ENCODE results near the gene TENM4.

The TENM4 gene

GRCh38 chr11:79076526-79077115, 364.2 kb downstream of the TENM4 start:
- Histone ChIP-seq H3K27me3 (ENCODE audit: control insufficient read depth, insufficient read depth, low read length) (no peaks in the 10 kb centered on the region), H3K9me3 (ENCODE audit: control insufficient read depth, insufficient read depth, low read length) (no peaks in the 10 kb centered on the region), H3K4me1 (ENCODE audit: control insufficient read depth, insufficient read depth, low read length) (peaks cover 6% of the 10 kb centered on the region), H3K4me3 (ENCODE audit: low read depth, low read length) (no peak overlapping the region), H3K9ac (ENCODE audit: low read depth, low read length) (no peak overlapping the region), H3K36me3 (ENCODE audit: control insufficient read depth, insufficient read depth, low read length) (no peaks in the 10 kb centered on the region)

GRCh38 chr11:79074547-79074946, 366.3 kb downstream of the TENM4 start:
- H3K4me1 ChIP-seq (ENCODE audit: control insufficient read depth, insufficient read depth, low read length) = peaks cover 6% of the 10 kb centered on the region
- no peaks in the 10 kb centered on the region for H3K27me3 ChIP-seq (ENCODE audit: control insufficient read depth, insufficient read depth, low read length)
- no peak overlapping the region for H3K4me3 ChIP-seq (ENCODE audit: low read depth, low read length)
- no peaks in the 10 kb centered on the region for H3K36me3 ChIP-seq (ENCODE audit: control insufficient read depth, insufficient read depth, low read length)
- no peaks in the 10 kb centered on the region for H3K9me3 ChIP-seq (ENCODE audit: control insufficient read depth, insufficient read depth, low read length)
- H3K9ac ChIP-seq (ENCODE audit: low read depth, low read length) = no peak overlapping the region

GRCh38 chr11:79071190-79071589, 369.6 kb downstream of the TENM4 start:
- Histone ChIP-seq H3K9me3 (ENCODE audit: control insufficient read depth, insufficient read depth, low read length) (no peaks in the 10 kb centered on the region), H3K36me3 (ENCODE audit: control insufficient read depth, insufficient read depth, low read length) (no peaks in the 10 kb centered on the region), H3K4me3 (ENCODE audit: low read depth, low read length) (no peak overlapping the region)

GRCh38 chr11:79070518-79070917, 370.3 kb downstream of the TENM4 start:
- Histone ChIP-seq H3K9ac (ENCODE audit: low read depth, low read length) (no peak overlapping the region), H3K27me3 (ENCODE audit: control insufficient read depth, insufficient read depth, low read length) (no peaks in the 10 kb centered on the region), H3K36me3 (ENCODE audit: control insufficient read depth, insufficient read depth, low read length) (no peaks in the 10 kb centered on the region), H3K4me1 (ENCODE audit: control insufficient read depth, insufficient read depth, low read length) (peaks cover 6% of the 10 kb centered on the region), H3K4me3 (ENCODE audit: low read depth, low read length) (no peak overlapping the region), H3K9me3 (ENCODE audit: control insufficient read depth, insufficient read depth, low read length) (no peaks in the 10 kb centered on the region)

More at GRCh38 chr11:79071190-79071589, 369.6 kb downstream of the TENM4 start:
- H3K4me1 ChIP-seq (ENCODE audit: control insufficient read depth, insufficient read depth, low read length) = peaks cover 6% of the 10 kb centered on the region
- no peaks in the 10 kb centered on the region for H3K27me3 ChIP-seq (ENCODE audit: control insufficient read depth, insufficient read depth, low read length)
- no peak overlapping the region for H3K9ac ChIP-seq (ENCODE audit: low read depth, low read length)

- Histone ChIP-seq H3K4me1 (ENCODE audit: control insufficient read depth, insufficient read depth, low read length) (peaks cover 4% of the 10 kb centered on the region), H3K36me3 (ENCODE audit: control insufficient read depth, insufficient read depth, low read length) (no peaks in the 10 kb centered on the region), H3K4me3 (ENCODE audit: low read depth, low read length) (no peak overlapping the region), H3K9me3 (ENCODE audit: control insufficient read depth, insufficient read depth, low read length) (no peaks in the 10 kb centered on the region), H3K9ac (ENCODE audit: low read depth, low read length) (no peak overlapping the region), H3K27me3 (ENCODE audit: control insufficient read depth, insufficient read depth, low read length) (no peaks in the 10 kb centered on the region)
Observed at GRCh38 chr11:79069504-79069903, 371.3 kb downstream of the TENM4 start.

GRCh38 chr11:79068356-79068755, 372.5 kb downstream of the TENM4 start:
- Histone ChIP-seq H3K9me3 (ENCODE audit: control insufficient read depth, insufficient read depth, low read length) (no peaks in the 10 kb centered on the region), H3K4me1 (ENCODE audit: control insufficient read depth, insufficient read depth, low read length) (peaks cover 3% of the 10 kb centered on the region), H3K27me3 (ENCODE audit: control insufficient read depth, insufficient read depth, low read length) (no peaks in the 10 kb centered on the region), H3K9ac (ENCODE audit: low read depth, low read length) (no peak overlapping the region), H3K36me3 (ENCODE audit: control insufficient read depth, insufficient read depth, low read length) (no peaks in the 10 kb centered on the region), H3K4me3 (ENCODE audit: low read depth, low read length) (no peak overlapping the region)

GRCh38 chr11:79067352-79067679, 373.5 kb downstream of the TENM4 start:
- no peaks in the 10 kb centered on the region for H3K36me3 ChIP-seq (ENCODE audit: control insufficient read depth, insufficient read depth, low read length)
- peak overlapping the region; percentile 5 for H3K4me3 ChIP-seq (ENCODE audit: low read depth, low read length)
- H3K27me3 ChIP-seq (ENCODE audit: control insufficient read depth, insufficient read depth, low read length) = no peaks in the 10 kb centered on the region
- no peak overlapping the region for H3K9ac ChIP-seq (ENCODE audit: low read depth, low read length)
- no peaks in the 10 kb centered on the region for H3K4me1 ChIP-seq (ENCODE audit: control insufficient read depth, insufficient read depth, low read length)
- no peaks in the 10 kb centered on the region for H3K9me3 ChIP-seq (ENCODE audit: control insufficient read depth, insufficient read depth, low read length)

- Histone ChIP-seq H3K4me3 (ENCODE audit: low read depth, low read length) (peak overlapping the region; percentile 5), H3K9ac (ENCODE audit: low read depth, low read length) (no peak overlapping the region), H3K4me1 (ENCODE audit: control insufficient read depth, insufficient read depth, low read length) (no peaks in the 10 kb centered on the region), H3K27me3 (ENCODE audit: control insufficient read depth, insufficient read depth, low read length) (no peaks in the 10 kb centered on the region), H3K36me3 (ENCODE audit: control insufficient read depth, insufficient read depth, low read length) (no peaks in the 10 kb centered on the region), H3K9me3 (ENCODE audit: control insufficient read depth, insufficient read depth, low read length) (no peaks in the 10 kb centered on the region)
Observed at GRCh38 chr11:79066456-79067351, 374.1 kb downstream of the TENM4 start.

GRCh38 chr11:79062814-79063762, 377.7 kb downstream of the TENM4 start:
- Histone ChIP-seq H3K9me3 (ENCODE audit: control insufficient read depth, insufficient read depth, low read length) (no peaks in the 10 kb centered on the region), H3K27me3 (ENCODE audit: control insufficient read depth, insufficient read depth, low read length) (no peaks in the 10 kb centered on the region), H3K36me3 (ENCODE audit: control insufficient read depth, insufficient read depth, low read length) (no peaks in the 10 kb centered on the region), H3K4me1 (ENCODE audit: control insufficient read depth, insufficient read depth, low read length) (no peaks in the 10 kb centered on the region), H3K9ac (ENCODE audit: low read depth, low read length) (no peak overlapping the region), H3K4me3 (ENCODE audit: low read depth, low read length) (no peak overlapping the region)

- Histone ChIP-seq H3K27me3 (ENCODE audit: control insufficient read depth, insufficient read depth, low read length) (no peaks in the 10 kb centered on the region), H3K9ac (ENCODE audit: low read depth, low read length) (no peak overlapping the region), H3K36me3 (ENCODE audit: control insufficient read depth, insufficient read depth, low read length) (no peaks in the 10 kb centered on the region), H3K4me1 (ENCODE audit: control insufficient read depth, insufficient read depth, low read length) (no peaks in the 10 kb centered on the region), H3K9me3 (ENCODE audit: control insufficient read depth, insufficient read depth, low read length) (no peaks in the 10 kb centered on the region), H3K4me3 (ENCODE audit: low read depth, low read length) (no peak overlapping the region)
Observed at GRCh38 chr11:79060081-79060953, 380.5 kb downstream of the TENM4 start.

- no peaks in the 10 kb centered on the region for H3K27me3 ChIP-seq (ENCODE audit: control insufficient read depth, insufficient read depth, low read length)
- H3K4me1 ChIP-seq (ENCODE audit: control insufficient read depth, insufficient read depth, low read length) = no peaks in the 10 kb centered on the region
- H3K36me3 ChIP-seq (ENCODE audit: control insufficient read depth, insufficient read depth, low read length) = no peaks in the 10 kb centered on the region
- no peaks in the 10 kb centered on the region for H3K9me3 ChIP-seq (ENCODE audit: control insufficient read depth, insufficient read depth, low read length)
- H3K4me3 ChIP-seq (ENCODE audit: low read depth, low read length) = no peak overlapping the region
- no peak overlapping the region for H3K9ac ChIP-seq (ENCODE audit: low read depth, low read length)
Observed at GRCh38 chr11:79059141-79059540, 381.7 kb downstream of the TENM4 start.

Data from iPS-15b (cell line).